ENCODE results near the gene LAPTM5.

GRCh38 chr1:30746212-30747032, 11.2 kb downstream of the LAPTM5 start:
- TF ChIP-seq CTCF (IDR thresholded peaks at IDR 0.05) (no peak), EZH2 (IDR thresholded peaks at IDR 0.05) (no peak), EZH2phosphoT487 (IDR thresholded peaks at IDR 0.05) (no peak)

Data from neural progenitor cell (in vitro differentiated cells).